Neural cell (in vitro differentiated cells): Measurements from ENCODE around the gene RFPL4AL1. TPM values are rescaled to one million over a fixed set of nuclear protein-coding genes. Genes with fewer than 3 reads are reported as not detected.

Experiments
- H2AFZ ChIP-seq: fragments of 200-600, 300-800 bp; sonication (generic), shearing (Covaris generic); 2 replicates; pipeline ENCODE4 v1.6.0; 2014; ENCODE audit warnings: low read depth, mild to moderate bottlenecking, antibody characterized with exemption, low read length, moderate library complexity
- H3F3A ChIP-seq: fragments of 200-600 bp; shearing (Covaris generic); 2 replicates; pipeline ENCODE4 v1.6.1; 2016; ENCODE audit warnings: mild to moderate bottlenecking, moderate library complexity, mixed read lengths, antibody characterized with exemption, low read length; ENCODE audit not compliant: insufficient read depth, poor library complexity, severe bottlenecking
- H3K27ac ChIP-seq: fragments of 200-600, 300-800 bp; sonication (generic), shearing (Covaris generic); 2 replicates; pipeline ENCODE4 v1.5.1; 2014; ENCODE audit warnings: mild to moderate bottlenecking, low read length, moderate library complexity
- H3K27me3 ChIP-seq: fragments of 300-800, 200-600 bp; sonication (generic), shearing (Covaris generic); 2 replicates; pipeline ENCODE4 v1.6.0; 2014; ENCODE audit warnings: mild to moderate bottlenecking, low read depth, low read length, moderate library complexity; ENCODE audit not compliant: insufficient read depth
- H3K36me3 ChIP-seq: fragments of 300-800, 200-600 bp; sonication (generic), shearing (Covaris generic); 2 replicates; pipeline ENCODE4 v1.5.1; 2014; ENCODE audit warnings: mild to moderate bottlenecking, antibody characterized with exemption, low read length, moderate library complexity; ENCODE audit not compliant: insufficient read depth
- H3K4me2 ChIP-seq: fragments of 300-800, 200-600 bp; sonication (generic), shearing (Covaris generic); 2 replicates; pipeline ENCODE4 v1.6.0; 2014; ENCODE audit warnings: mild to moderate bottlenecking, low read length
- H3K4me3 ChIP-seq: fragments of 300-800, 200-600 bp; sonication (generic), shearing (Covaris generic); 2 replicates; pipeline ENCODE4 v1.5.1; 2014; ENCODE audit warnings: mild to moderate bottlenecking, low read length, moderate library complexity
- H3K79me2 ChIP-seq: fragments of 200-600 bp; shearing (Covaris generic); replicated peaks from 2 replicates; pipeline ENCODE4 v1.6.0; 2014; ENCODE audit warnings: mild to moderate bottlenecking, low read length, moderate library complexity; ENCODE audit not compliant: insufficient read depth
- H3K9ac ChIP-seq: fragments of 300-800, 200-600 bp; sonication (generic), shearing (Covaris generic); 2 replicates; pipeline ENCODE4 v1.6.1; 2016; ENCODE audit warnings: mild to moderate bottlenecking, low read length, mixed read lengths
- H3K9me2 ChIP-seq: fragments of 200-600 bp; shearing (Covaris generic); 2 replicates; pipeline ENCODE4 v1.6.1; 2016; ENCODE audit warnings: mild to moderate bottlenecking, low read length, mixed read lengths; ENCODE audit not compliant: insufficient read depth
- H3K9me3 ChIP-seq: fragments of 200-600, 300-800 bp; sonication (generic), shearing (Covaris generic); 2 replicates; pipeline ENCODE4 v1.6.1; 2016; ENCODE audit warnings: mild to moderate bottlenecking, mixed run types, low read length, moderate library complexity, mixed read lengths
- H4K20me1 ChIP-seq: fragments of 200-600 bp; shearing (Covaris generic); 2 replicates; pipeline ENCODE4 v1.6.1; 2016; ENCODE audit warnings: mild to moderate bottlenecking, mixed run types; ENCODE audit not compliant: insufficient read depth
- EP300 ChIP-seq: fragments of 450-650 bp; conservative IDR thresholded peaks from 2 replicates; pipeline ENCODE4 v1.6.1; 2014; ENCODE audit warnings: antibody characterized with exemption, mild to moderate bottlenecking, moderate library complexity; ENCODE audit not compliant: poor library complexity, severe bottlenecking
- EZH2 ChIP-seq: fragments of 200-600, 300-800 bp; shearing (Covaris generic), sonication (generic); IDR thresholded peaks from 2 replicates; pipeline ENCODE4 v1.6.1; 2014; ENCODE audit warnings: antibody characterized with exemption, low read length, borderline replicate concordance, mild to moderate bottlenecking; ENCODE audit not compliant: insufficient read depth, poor library complexity, severe bottlenecking
- MXI1 ChIP-seq: fragments of 450-650 bp; conservative IDR thresholded peaks from 2 replicates; pipeline ENCODE4 v1.6.1; 2014; ENCODE audit warnings: antibody characterized with exemption, mild to moderate bottlenecking; ENCODE audit not compliant: poor library complexity, severe bottlenecking
- POLR2AphosphoS5 ChIP-seq: IDR thresholded peaks from 2 replicates; pipeline ENCODE4 v1.6.1; 2012
- RAD21 ChIP-seq: fragments of 450-650 bp; conservative IDR thresholded peaks from 2 replicates; pipeline ENCODE4 v1.6.1; 2014; ENCODE audit warnings: antibody characterized with exemption, mild to moderate bottlenecking, moderate library complexity
- SMC3 ChIP-seq: fragments of 450-650 bp; conservative IDR thresholded peaks from 2 replicates; pipeline ENCODE4 v1.6.1; 2014; ENCODE audit warnings: antibody characterized with exemption, mild to moderate bottlenecking, moderate library complexity; ENCODE audit not compliant: poor library complexity
- TAF1 ChIP-seq: IDR thresholded peaks from 2 replicates; pipeline ENCODE4 v1.6.1; 2012; ENCODE audit warnings: low read depth
- polyA plus RNA-seq: library from polyadenylated mRNA; depleted of rRNA; stranded (reverse); fragments of >200 nt; gene quantifications from 2 replicates; pipeline ENCODE4 v1.2.3, GENCODE V29; 2014
- TF ChIP-seq, protein P1 (sequence below): fragments of 450-650 bp; IDR thresholded peaks from 2 replicates; pipeline ENCODE4 v1.5.1; 2014; ENCODE audit warnings: antibody characterized with exemption, mild to moderate bottlenecking, moderate library complexity; ENCODE audit not compliant: poor library complexity, severe bottlenecking
- TF ChIP-seq, protein P2 (sequence below): IDR thresholded peaks from 2 replicates; pipeline ENCODE4 v1.6.1; 2012; ENCODE audit warnings: borderline replicate concordance

The RFPL4AL1 gene
- polyA plus RNA-seq, 1 donor from 2014 or later = not detected

DNA sequence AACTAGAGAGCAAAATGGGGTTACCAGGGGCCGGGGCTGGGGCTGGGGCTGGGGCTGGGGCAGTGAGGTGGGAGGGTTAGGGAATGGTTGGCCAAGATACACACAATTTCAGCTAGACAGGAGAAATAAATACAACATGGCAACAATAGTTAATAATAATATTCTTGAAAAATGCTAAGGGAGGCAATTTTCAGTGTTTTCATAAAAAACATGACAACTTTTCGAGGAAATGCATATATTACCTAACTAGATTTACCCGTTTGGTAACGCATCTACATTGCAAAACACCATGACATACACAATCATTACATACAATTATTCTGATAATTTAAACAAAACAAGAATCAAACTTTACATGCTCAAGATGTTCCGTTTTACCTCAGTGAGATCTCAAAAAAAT, 12.2 kb downstream of the RFPL4AL1 start:
- no peak overlapping the region for H3K27ac ChIP-seq
- no peaks in the 10 kb centered on the region for H3K27me3 ChIP-seq
- H3F3A ChIP-seq = no peaks in the 10 kb centered on the region
- no peak overlapping the region for H3K4me3 ChIP-seq
- no peaks in the 10 kb centered on the region for H3K36me3 ChIP-seq
- no peaks in the 10 kb centered on the region for H4K20me1 ChIP-seq
- H3K79me2 ChIP-seq = no peaks in the 10 kb centered on the region
- H2AFZ ChIP-seq = no peak overlapping the region
- H3K4me2 ChIP-seq = no peak overlapping the region
- no peak overlapping the region for H3K9ac ChIP-seq
- no peak for TF ChIP-seq MXI1
- no peak for TF ChIP-seq TAF1
- TF ChIP-seq, protein P1, sequence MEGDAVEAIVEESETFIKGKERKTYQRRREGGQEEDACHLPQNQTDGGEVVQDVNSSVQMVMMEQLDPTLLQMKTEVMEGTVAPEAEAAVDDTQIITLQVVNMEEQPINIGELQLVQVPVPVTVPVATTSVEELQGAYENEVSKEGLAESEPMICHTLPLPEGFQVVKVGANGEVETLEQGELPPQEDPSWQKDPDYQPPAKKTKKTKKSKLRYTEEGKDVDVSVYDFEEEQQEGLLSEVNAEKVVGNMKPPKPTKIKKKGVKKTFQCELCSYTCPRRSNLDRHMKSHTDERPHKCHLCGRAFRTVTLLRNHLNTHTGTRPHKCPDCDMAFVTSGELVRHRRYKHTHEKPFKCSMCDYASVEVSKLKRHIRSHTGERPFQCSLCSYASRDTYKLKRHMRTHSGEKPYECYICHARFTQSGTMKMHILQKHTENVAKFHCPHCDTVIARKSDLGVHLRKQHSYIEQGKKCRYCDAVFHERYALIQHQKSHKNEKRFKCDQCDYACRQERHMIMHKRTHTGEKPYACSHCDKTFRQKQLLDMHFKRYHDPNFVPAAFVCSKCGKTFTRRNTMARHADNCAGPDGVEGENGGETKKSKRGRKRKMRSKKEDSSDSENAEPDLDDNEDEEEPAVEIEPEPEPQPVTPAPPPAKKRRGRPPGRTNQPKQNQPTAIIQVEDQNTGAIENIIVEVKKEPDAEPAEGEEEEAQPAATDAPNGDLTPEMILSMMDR = no peak
- TF ChIP-seq POLR2AphosphoS5 = no peak
- no peak for TF ChIP-seq RAD21
- TF ChIP-seq SMC3 = no peak
- no peak for TF ChIP-seq EZH2
- TF ChIP-seq, protein P2, sequence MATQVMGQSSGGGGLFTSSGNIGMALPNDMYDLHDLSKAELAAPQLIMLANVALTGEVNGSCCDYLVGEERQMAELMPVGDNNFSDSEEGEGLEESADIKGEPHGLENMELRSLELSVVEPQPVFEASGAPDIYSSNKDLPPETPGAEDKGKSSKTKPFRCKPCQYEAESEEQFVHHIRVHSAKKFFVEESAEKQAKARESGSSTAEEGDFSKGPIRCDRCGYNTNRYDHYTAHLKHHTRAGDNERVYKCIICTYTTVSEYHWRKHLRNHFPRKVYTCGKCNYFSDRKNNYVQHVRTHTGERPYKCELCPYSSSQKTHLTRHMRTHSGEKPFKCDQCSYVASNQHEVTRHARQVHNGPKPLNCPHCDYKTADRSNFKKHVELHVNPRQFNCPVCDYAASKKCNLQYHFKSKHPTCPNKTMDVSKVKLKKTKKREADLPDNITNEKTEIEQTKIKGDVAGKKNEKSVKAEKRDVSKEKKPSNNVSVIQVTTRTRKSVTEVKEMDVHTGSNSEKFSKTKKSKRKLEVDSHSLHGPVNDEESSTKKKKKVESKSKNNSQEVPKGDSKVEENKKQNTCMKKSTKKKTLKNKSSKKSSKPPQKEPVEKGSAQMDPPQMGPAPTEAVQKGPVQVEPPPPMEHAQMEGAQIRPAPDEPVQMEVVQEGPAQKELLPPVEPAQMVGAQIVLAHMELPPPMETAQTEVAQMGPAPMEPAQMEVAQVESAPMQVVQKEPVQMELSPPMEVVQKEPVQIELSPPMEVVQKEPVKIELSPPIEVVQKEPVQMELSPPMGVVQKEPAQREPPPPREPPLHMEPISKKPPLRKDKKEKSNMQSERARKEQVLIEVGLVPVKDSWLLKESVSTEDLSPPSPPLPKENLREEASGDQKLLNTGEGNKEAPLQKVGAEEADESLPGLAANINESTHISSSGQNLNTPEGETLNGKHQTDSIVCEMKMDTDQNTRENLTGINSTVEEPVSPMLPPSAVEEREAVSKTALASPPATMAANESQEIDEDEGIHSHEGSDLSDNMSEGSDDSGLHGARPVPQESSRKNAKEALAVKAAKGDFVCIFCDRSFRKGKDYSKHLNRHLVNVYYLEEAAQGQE = no peak
- no peak for TF ChIP-seq EP300
- H3K9me3 ChIP-seq = peaks cover 3% of the 10 kb centered on the region
- H3K9me2 ChIP-seq = no peaks in the 10 kb centered on the region

DNA sequence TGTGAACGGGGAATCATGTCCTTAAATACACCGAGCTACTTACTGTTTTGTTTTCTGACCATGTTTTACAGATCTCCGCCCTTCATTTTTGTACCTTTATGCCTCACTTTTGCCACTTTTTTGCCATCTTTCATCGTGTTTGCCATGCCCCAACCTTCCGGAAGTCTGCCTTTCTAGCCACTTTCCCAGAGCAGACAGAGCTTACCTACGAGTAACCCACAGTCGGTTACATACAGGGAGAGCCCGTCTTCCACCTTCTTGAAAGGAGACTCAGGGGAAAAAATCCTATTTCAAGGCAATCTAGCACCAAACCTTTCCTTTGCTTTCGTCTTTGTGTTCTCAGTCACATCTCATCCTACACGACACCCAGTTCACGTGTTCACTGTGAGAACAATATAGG, 26.1 kb downstream of the RFPL4AL1 start:
- TF ChIP-seq EZH2 (no peak), POLR2AphosphoS5 (no peak)
- H3K4me2 ChIP-seq = no peak overlapping the region
- no peaks in the 10 kb centered on the region for H3K36me3 ChIP-seq
- H2AFZ ChIP-seq = no peak overlapping the region
- H3K9me3 ChIP-seq = no peaks in the 10 kb centered on the region
- H3K9me2 ChIP-seq = no peaks in the 10 kb centered on the region
- no peak overlapping the region for H3K9ac ChIP-seq
- no peaks in the 10 kb centered on the region for H3K79me2 ChIP-seq
- no peak overlapping the region for H3K4me3 ChIP-seq
- H3K27me3 ChIP-seq = no peaks in the 10 kb centered on the region
- H3F3A ChIP-seq = no peaks in the 10 kb centered on the region
- no peaks in the 10 kb centered on the region for H4K20me1 ChIP-seq
- H3K27ac ChIP-seq = no peak overlapping the region

DNA sequence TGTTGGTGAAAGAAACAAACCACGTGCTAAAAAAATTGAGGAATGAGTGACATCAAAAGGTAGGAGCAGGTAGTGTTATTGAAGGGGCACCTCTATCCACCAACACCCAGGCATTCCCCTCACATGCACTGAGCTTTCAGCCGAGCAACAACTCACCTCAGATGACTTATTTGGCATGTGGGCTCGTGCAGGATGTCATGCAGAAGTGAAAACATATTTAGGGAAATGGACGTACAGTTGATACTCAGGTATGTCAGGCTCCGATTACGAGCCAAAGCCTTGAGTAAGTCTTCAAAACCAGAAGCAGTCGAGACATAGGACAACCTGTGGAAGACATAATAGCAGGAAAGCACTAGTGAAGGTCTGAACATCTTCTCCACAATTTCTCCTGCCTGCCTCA, 32.5 kb downstream of the RFPL4AL1 start:
- H3K4me3 ChIP-seq = no peak overlapping the region
- TF ChIP-seq, protein P1 = no peak
- no peaks in the 10 kb centered on the region for H3K79me2 ChIP-seq
- no peaks in the 10 kb centered on the region for H3F3A ChIP-seq
- H2AFZ ChIP-seq = no peak overlapping the region
- H3K36me3 ChIP-seq = no peaks in the 10 kb centered on the region
- H4K20me1 ChIP-seq = no peaks in the 10 kb centered on the region
- no peak overlapping the region for H3K27ac ChIP-seq
- no peak overlapping the region for H3K9ac ChIP-seq
- no peaks in the 10 kb centered on the region for H3K9me3 ChIP-seq
- H3K27me3 ChIP-seq = no peaks in the 10 kb centered on the region
- H3K9me2 ChIP-seq = no peaks in the 10 kb centered on the region
- H3K4me2 ChIP-seq = no peak overlapping the region
